Mammary epithelial cell (primary cell): ENCODE data around the gene MTG2.

Experiments used
- CTCF ChIP-seq, 2 donors: IDR thresholded peaks in 1 of 2; conservative IDR thresholded peaks in 1 of 2; 2 replicates each; pipeline ENCODE4 v1.5.1; 2011 to 2012; ENCODE audit warnings: inconsistent platforms in 2 of 2, low read length in 2 of 2, mild to moderate bottlenecking in 2 of 2, control low read depth in 1 of 2, low read depth in 1 of 2; ENCODE audit not compliant: insufficient read depth in 1 of 2; ENCODE audit errors: extremely low read depth in 1 of 2
- EZH2 ChIP-seq: IDR thresholded peaks from 2 replicates; pipeline ENCODE4 v1.6.1; 2012; ENCODE audit warnings: low read length, inconsistent platforms, borderline replicate concordance

GRCh38 chr20:62197801-62198200, 15.0 kb downstream of the MTG2 start:
- TF ChIP-seq CTCF (conservative IDR thresholded peaks at IDR 0.05 in 1 of 2, IDR thresholded peaks at IDR 0.05 in 1 of 2; ENCODE audit: extremely low read depth in 1 of 2, insufficient read depth in 1 of 2, low read depth in 1 of 2, low read length in 2 of 2) (no peak), EZH2 (no peak)
